Skeletal muscle tissue (tissue), 4 donors: Measurements from ENCODE around the gene TEN1. TPM values are rescaled to one million over a fixed set of nuclear protein-coding genes. Genes with fewer than 3 reads are reported as not detected.

ENCODE experiments used
- H3K27ac ChIP-seq: one replicate; pipeline ENCODE4 v1.7.0; 2013; ENCODE audit warnings: mild to moderate bottlenecking, low read depth, low read length, inconsistent platforms
- H3K27me3 ChIP-seq, 3 donors: one replicate each; pipeline ENCODE4 v1.7.0; 2013; ENCODE audit warnings: low read length in 3 of 3; ENCODE audit not compliant: control insufficient read depth in 3 of 3, insufficient read depth in 3 of 3
- H3K36me3 ChIP-seq, 3 donors: one replicate each; pipeline ENCODE4 v1.7.0; 2013; ENCODE audit warnings: low read length in 3 of 3; ENCODE audit not compliant: control insufficient read depth in 3 of 3, insufficient read depth in 3 of 3
- H3K4me1 ChIP-seq, 3 donors: one replicate each; pipeline ENCODE4 v1.7.0; 2013; ENCODE audit warnings: low read length in 3 of 3, mild to moderate bottlenecking in 3 of 3; ENCODE audit not compliant: control insufficient read depth in 3 of 3, insufficient read depth in 3 of 3
- H3K4me3 ChIP-seq, 3 donors: one replicate each; pipeline ENCODE4 v1.7.0; 2013; ENCODE audit warnings: low read length in 3 of 3
- H3K9ac ChIP-seq, 3 donors: one replicate each; pipeline ENCODE4 v1.7.0; 2013; ENCODE audit warnings: low read length in 3 of 3, mild to moderate bottlenecking in 3 of 3, moderate library complexity in 2 of 3, low read depth in 1 of 3
- H3K9me3 ChIP-seq, 3 donors: one replicate each; pipeline ENCODE4 v1.7.0; 2013; ENCODE audit warnings: low read length in 3 of 3; ENCODE audit not compliant: control insufficient read depth in 3 of 3
- total RNA-seq: library from RNA; depleted of rRNA; stranded (reverse); fragments of >200 nt; gene quantifications from one replicate; pipeline ENCODE4 v1.2.3, GENCODE V29; 2014
- donor health status: Osteomylitis.

Gene TEN1
- total RNA-seq, 1 donor from 2014 or later, result 3.1 TPM

- no peaks in the 10 kb centered on the region for H3K9me3 ChIP-seq
- H3K36me3 ChIP-seq, result peaks cover 60 to 68% (median 65%) of the 10 kb centered on the region in 3 donors
- H3K9ac ChIP-seq, result no peak overlapping the region
- no peaks in the 10 kb centered on the region for H3K27me3 ChIP-seq
- no peak overlapping the region for H3K4me3 ChIP-seq
- no peak overlapping the region for H3K27ac ChIP-seq
- H3K4me1 ChIP-seq, result peaks cover 0 to 3% (median 0%) of the 10 kb centered on the region in 3 donors
Observed at GRCh38 chr17:76049836-76050537, 70.9 kb downstream of the TEN1 start.

Other genes starting within 250 kb of the TEN1 start
- 29.2 TPM for gene GALK1, start 214.0 kb upstream of the TEN1 start, total RNA-seq
- gene UNK, start 194.4 kb upstream of the TEN1 start, total RNA-seq, result 15.7 TPM
- 1.6 TPM for gene UNC13D, start 134.8 kb upstream of the TEN1 start, total RNA-seq
- gene WBP2, start 123.9 kb upstream of the TEN1 start, total RNA-seq, result 17.7 TPM
- gene TRIM47, start 100.7 kb upstream of the TEN1 start, total RNA-seq, result 23.5 TPM
- gene TRIM65, start 82.3 kb upstream of the TEN1 start, total RNA-seq, result 20.4 TPM
- gene MRPL38, start 74.4 kb upstream of the TEN1 start, total RNA-seq, result 32.9 TPM
- gene FBF1, start 38.2 kb upstream of the TEN1 start, total RNA-seq, result 6.3 TPM
- gene ACOX1, start 74 bp upstream of the TEN1 start, total RNA-seq, result 32.4 TPM
- gene CDK3, start 21.6 kb downstream of the TEN1 start, total RNA-seq, result 1.6 TPM
- gene EVPL, start 48.1 kb downstream of the TEN1 start, total RNA-seq, result under 0.01 TPM
- gene SRP68, start 93.3 kb downstream of the TEN1 start, total RNA-seq, result 41.8 TPM
- gene GALR2, start 95.5 kb downstream of the TEN1 start, total RNA-seq, result not detected
- gene ZACN, start 99.9 kb downstream of the TEN1 start, total RNA-seq, result not detected
- 54.8 TPM for gene EXOC7, start 124.5 kb downstream of the TEN1 start, total RNA-seq
- under 0.01 TPM for gene FOXJ1, start 162.0 kb downstream of the TEN1 start, total RNA-seq